GM12878 (cell line): Measurements from ENCODE around the gene NUP210.

ENCODE experiments used
- E2F8 ChIP-seq: fragments of 450-650 bp; IDR thresholded peaks from 2 replicates; pipeline ENCODE4 v1.6.1; 2018; ENCODE audit warnings: mild to moderate bottlenecking, low read depth, moderate library complexity; ENCODE audit not compliant: partially characterized antibody
- EZH2 ChIP-seq: IDR thresholded peaks from 2 replicates; pipeline ENCODE4 v1.6.1; 2012; ENCODE audit warnings: low read depth, mild to moderate bottlenecking, control low read depth, inconsistent platforms, low read length, borderline replicate concordance; ENCODE audit not compliant: control insufficient read depth
- POLR2A ChIP-seq: IDR thresholded peaks from 2 replicates; pipeline ENCODE4 v1.6.1; 2011; ENCODE audit warnings: low read depth, mild to moderate bottlenecking, low read length
- TF ChIP-seq, protein P1 (sequence below), 3 experiments: IDR thresholded peaks in 2 of 3; conservative IDR thresholded peaks in 1 of 3; 2 replicates each; pipeline ENCODE4 v1.5.1; 2011; ENCODE audit warnings: low read depth in 3 of 3, low read length in 3 of 3, mild to moderate bottlenecking in 3 of 3, control low read depth in 2 of 3, moderate library complexity in 2 of 3, inconsistent platforms in 1 of 3, mixed read lengths in 1 of 3; ENCODE audit not compliant: control insufficient read depth in 2 of 3, insufficient read depth in 1 of 3; ENCODE audit errors: extremely low read depth in 1 of 3

GRCh38 chr3:13405614-13406013 is 14.5 kb downstream of the NUP210 start:
- TF ChIP-seq POLR2A (no peak), E2F8 (no peak), EZH2 (no peak)
- TF ChIP-seq, protein P1, sequence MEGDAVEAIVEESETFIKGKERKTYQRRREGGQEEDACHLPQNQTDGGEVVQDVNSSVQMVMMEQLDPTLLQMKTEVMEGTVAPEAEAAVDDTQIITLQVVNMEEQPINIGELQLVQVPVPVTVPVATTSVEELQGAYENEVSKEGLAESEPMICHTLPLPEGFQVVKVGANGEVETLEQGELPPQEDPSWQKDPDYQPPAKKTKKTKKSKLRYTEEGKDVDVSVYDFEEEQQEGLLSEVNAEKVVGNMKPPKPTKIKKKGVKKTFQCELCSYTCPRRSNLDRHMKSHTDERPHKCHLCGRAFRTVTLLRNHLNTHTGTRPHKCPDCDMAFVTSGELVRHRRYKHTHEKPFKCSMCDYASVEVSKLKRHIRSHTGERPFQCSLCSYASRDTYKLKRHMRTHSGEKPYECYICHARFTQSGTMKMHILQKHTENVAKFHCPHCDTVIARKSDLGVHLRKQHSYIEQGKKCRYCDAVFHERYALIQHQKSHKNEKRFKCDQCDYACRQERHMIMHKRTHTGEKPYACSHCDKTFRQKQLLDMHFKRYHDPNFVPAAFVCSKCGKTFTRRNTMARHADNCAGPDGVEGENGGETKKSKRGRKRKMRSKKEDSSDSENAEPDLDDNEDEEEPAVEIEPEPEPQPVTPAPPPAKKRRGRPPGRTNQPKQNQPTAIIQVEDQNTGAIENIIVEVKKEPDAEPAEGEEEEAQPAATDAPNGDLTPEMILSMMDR (IDR thresholded peaks at IDR 0.05 in 2 of 3, conservative IDR thresholded peaks at IDR 0.05 in 1 of 3; ENCODE audit: control insufficient read depth in 2 of 3, extremely low read depth in 1 of 3, insufficient read depth in 1 of 3, low read depth in 3 of 3, low read length in 3 of 3) = no peak
